B cell (primary cell): ENCODE measurements around the gene HIBCH.

ENCODE experiments used
- CTCF ChIP-seq: fragments of 200-600 bp; IDR thresholded peaks from one replicate; pipeline ENCODE4 v1.8.0; 2022; ENCODE audit warnings: antibody characterized with exemption, mild to moderate bottlenecking
- EZH2 ChIP-seq: IDR thresholded peaks from 2 replicates; pipeline ENCODE4 v1.6.1; 2012; ENCODE audit warnings: borderline replicate concordance, low read depth, mild to moderate bottlenecking, moderate library complexity, low read length; ENCODE audit not compliant: insufficient read depth, poor library complexity, severe bottlenecking

DNA sequence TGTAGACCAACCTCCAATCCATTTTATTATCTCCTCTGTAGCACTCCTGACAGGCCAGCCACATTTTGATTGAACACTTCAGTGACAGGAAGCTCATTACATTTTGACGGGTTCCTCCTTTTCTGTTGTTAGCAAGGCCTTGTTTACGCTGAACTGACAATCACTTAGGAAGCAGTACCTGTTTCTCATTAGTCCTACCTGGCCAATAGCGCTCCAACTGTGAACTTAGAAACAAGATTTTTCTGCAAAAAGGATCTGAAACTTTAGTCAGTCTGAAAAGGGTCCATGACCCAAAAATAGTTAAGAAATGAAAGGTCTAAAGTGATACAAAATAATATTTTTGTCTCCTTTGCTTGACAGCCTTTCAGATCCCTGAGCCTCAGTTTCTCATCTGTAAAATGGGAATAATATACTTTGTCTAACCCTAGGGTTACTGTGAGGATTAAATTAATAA, 137.5 kb downstream of the HIBCH start:
- TF ChIP-seq CTCF (no peak), EZH2 (no peak)
